IgD-negative memory B cell (primary cell): ENCODE data around the gene COL18A1. TPM values are rescaled to one million over a fixed set of nuclear protein-coding genes. Genes with fewer than 3 reads are reported as not detected.
"Not testable (repeated sequence)": the region's sequence is repeated elsewhere in the genome, so short reads cannot be mapped to it uniquely, and the experiment has no call there.

ENCODE experiments used
- H3K27ac Mint-ChIP-seq, 3 donors: one replicate each; pipeline ENCODE4 v1.8.0; 2020 to 2022; ENCODE audit warnings: mild to moderate bottlenecking in 3 of 3, mixed read lengths in 3 of 3, moderate library complexity in 1 of 3
- H3K27me3 Mint-ChIP-seq: one replicate; pipeline ENCODE4 v1.8.0; 2021; ENCODE audit warnings: mixed read lengths
- H3K36me3 Mint-ChIP-seq: one replicate; pipeline ENCODE4 v1.8.0; 2020; ENCODE audit warnings: mild to moderate bottlenecking, mixed read lengths
- H3K4me1 Mint-ChIP-seq, 3 donors: one replicate each; pipeline ENCODE4 v1.8.0; 2020 to 2022; ENCODE audit warnings: mixed read lengths in 3 of 3, mild to moderate bottlenecking in 1 of 3
- H3K4me3 Mint-ChIP-seq, 4 donors: one replicate each; pipeline ENCODE4 v1.8.0; 2020 to 2022; ENCODE audit warnings: mild to moderate bottlenecking in 4 of 4, mixed read lengths in 4 of 4, moderate library complexity in 3 of 4
- H3K9me3 Mint-ChIP-seq, 3 donors: one replicate each; pipeline ENCODE4 v1.8.0; 2020 to 2021; ENCODE audit warnings: mixed read lengths in 3 of 3, mild to moderate bottlenecking in 1 of 3
- polyA plus RNA-seq: library from polyadenylated mRNA; unstranded; fragments of 300-500 nt; fragmentation: Illumina TruSeq; gene quantifications from one replicate; pipeline ENCODE4 v1.2.3, GENCODE V29; 2021

The COL18A1 gene
- polyA plus RNA-seq, 1 donor from 2014 or later = 4.0 TPM

GRCh38 chr21:45494851-45495680, 90.1 kb downstream of the COL18A1 start:
- Mint-ChIP-seq H3K27me3 (no peaks in the 10 kb centered on the region), H3K36me3 (peaks cover 3% of the 10 kb centered on the region), H3K4me3 (no peak overlapping the region), H3K4me1 (peaks cover 0 to 2% (median 0%) of the 10 kb centered on the region in 3 donors), H3K9me3 (no peaks in the 10 kb centered on the region), H3K27ac (no peak overlapping the region)

DNA sequence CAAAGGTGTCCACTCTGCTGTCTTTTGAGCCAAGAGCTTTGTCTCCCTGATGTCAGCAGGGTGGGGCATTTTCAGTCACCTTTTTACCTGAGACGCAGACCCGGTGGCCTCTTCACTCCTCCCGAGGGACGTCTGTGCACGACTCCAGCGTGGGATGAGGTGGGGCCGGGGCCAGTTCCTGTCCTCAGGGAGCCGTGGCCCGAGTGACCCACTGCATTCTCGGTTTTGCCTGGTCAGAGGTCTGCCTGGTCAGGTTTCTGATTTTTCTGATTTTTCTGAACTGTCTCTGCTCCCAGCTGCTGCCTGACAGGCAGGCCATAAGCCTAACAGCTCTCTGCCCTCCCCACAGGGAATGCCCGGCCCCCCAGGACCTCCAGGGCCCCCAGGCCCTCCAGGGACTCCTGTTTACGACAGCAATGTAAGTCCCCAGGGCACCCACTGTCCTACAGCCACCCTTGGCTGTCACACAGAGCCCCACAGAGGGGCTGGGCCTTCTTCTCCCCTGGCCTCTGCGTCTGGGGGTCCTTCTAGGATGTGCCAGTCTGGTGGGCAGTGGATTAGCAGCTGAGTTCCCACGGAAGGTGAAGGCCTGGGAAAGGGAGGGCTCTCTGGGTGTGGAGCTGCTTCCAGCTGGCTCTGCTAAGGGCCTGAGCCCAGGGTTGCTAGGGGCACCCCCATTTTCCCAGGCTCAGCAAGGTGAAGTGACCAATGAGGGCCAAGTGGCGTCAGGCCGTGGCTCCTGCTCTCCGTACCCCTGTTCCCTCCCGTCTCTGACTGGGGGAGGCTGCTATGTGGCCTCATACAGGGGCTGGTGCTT, 91.4 kb downstream of the COL18A1 start:
- Mint-ChIP-seq H3K9me3 (no peaks in the 10 kb centered on the region), H3K27ac (no peak overlapping the region), H3K4me3 (no peak overlapping the region), H3K36me3 (peaks cover 3% of the 10 kb centered on the region), H3K4me1 (peaks cover 0 to 2% (median 0%) of the 10 kb centered on the region in 3 donors), H3K27me3 (no peaks in the 10 kb centered on the region)

DNA sequence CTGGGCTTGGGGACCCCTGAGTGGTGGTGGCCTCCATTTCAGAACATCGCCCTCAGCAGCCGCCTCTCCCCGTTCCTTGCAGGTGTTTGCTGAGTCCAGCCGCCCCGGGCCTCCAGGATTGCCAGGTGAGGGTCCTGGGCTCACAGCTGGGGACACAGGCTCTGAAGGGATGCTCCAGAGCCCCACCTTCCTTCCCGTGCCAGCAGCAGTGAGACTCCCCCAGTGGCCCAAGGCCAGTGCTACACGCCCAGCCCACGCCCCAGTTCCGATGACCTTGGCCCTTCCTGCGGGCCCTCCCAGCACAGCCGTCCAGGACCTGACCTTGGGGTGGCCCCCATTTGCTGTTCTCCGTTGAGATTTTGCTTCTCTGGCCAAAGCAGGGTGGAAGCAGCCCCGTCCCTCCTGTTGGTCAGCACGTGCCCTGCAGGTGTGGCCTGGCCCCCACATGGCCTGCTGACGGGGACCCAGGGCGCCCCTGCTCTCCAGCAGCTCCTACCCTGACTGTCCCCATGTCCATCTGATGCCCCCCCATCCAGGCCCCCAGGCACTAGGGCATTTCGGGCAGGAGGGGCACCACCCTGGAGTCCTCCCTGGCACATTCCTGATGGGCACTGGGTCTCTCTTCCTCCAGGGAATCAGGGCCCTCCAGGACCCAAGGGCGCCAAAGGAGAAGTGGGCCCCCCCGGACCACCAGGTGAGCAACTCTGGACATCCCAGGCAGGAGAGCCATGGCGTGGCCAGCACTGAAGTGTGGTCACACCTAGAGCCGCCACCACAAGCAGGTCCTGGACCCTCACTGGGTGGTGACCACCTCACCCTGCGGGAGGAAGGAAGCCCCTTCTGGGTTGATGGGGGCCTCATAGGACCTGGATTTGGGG, 92.2 kb downstream of the COL18A1 start:
- peaks cover 3% of the 10 kb centered on the region for H3K36me3 Mint-ChIP-seq
- no peaks in the 10 kb centered on the region for H3K9me3 Mint-ChIP-seq
- peaks cover 0 to 2% (median 0%) of the 10 kb centered on the region in 3 donors for H3K4me1 Mint-ChIP-seq
- no peak overlapping the region for H3K4me3 Mint-ChIP-seq
- H3K27ac Mint-ChIP-seq = no peak overlapping the region
- no peaks in the 10 kb centered on the region for H3K27me3 Mint-ChIP-seq

DNA sequence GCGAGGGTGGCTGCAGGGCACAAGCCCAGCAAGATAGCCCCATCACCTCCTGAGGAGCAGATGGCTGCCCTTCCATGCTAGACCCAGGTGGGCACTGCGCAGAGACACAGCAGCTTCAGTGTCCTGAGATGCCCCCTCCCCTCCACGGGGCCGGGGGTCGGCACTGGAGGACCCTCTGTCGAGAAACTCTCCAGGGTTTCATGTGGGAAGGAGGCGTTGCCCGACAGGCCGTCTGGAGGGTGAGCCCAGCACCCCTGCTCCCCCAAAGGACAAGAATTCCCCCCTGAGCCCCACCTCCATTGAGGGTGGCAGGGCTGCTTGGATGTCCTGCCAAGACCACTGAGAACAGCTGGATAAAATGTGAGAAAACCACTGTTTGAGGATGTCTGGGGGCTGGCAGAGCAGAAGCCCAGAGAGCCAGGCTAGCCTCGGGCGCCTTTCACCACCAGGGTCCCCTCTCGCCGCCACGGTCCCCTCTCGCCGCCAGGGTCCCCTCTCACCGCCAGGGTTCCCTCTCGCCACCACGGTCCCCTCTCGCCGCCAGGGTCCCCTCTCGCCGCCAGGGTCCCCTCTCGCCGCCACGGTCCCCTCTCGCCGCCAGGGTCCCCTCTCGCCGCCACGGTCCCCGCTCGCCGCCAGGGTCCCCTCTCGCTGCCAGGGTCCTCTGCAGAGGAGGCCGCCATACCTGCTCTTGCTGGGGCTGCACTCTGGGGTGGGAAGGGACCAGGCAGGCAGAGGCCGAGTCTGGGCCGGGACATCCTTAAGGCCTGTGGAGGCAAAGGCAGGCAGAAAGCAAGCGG, 93.1 kb downstream of the COL18A1 start:
- H3K4me3 Mint-ChIP-seq = no peak overlapping the region
- H3K4me1 Mint-ChIP-seq = peaks cover 0 to 2% (median 0%) of the 10 kb centered on the region in 3 donors
- peaks cover 0 to under 1% (median under 1%) of the 10 kb centered on the region in 3 donors for H3K9me3 Mint-ChIP-seq
- peaks cover 3% of the 10 kb centered on the region for H3K36me3 Mint-ChIP-seq
- no peaks in the 10 kb centered on the region for H3K27me3 Mint-ChIP-seq
- no peak overlapping the region for H3K27ac Mint-ChIP-seq

GRCh38 chr21:45498646-45499000, 93.7 kb downstream of the COL18A1 start:
- peaks cover 0 to 2% (median 0%) of the 10 kb centered on the region in 3 donors for H3K4me1 Mint-ChIP-seq
- no peaks in the 10 kb centered on the region for H3K27me3 Mint-ChIP-seq
- no peak overlapping the region for H3K27ac Mint-ChIP-seq
- peaks cover 3% of the 10 kb centered on the region for H3K36me3 Mint-ChIP-seq
- H3K4me3 Mint-ChIP-seq = no peak overlapping the region
- H3K9me3 Mint-ChIP-seq = peaks cover 0 to 2% (median 1%) of the 10 kb centered on the region in 3 donors

DNA sequence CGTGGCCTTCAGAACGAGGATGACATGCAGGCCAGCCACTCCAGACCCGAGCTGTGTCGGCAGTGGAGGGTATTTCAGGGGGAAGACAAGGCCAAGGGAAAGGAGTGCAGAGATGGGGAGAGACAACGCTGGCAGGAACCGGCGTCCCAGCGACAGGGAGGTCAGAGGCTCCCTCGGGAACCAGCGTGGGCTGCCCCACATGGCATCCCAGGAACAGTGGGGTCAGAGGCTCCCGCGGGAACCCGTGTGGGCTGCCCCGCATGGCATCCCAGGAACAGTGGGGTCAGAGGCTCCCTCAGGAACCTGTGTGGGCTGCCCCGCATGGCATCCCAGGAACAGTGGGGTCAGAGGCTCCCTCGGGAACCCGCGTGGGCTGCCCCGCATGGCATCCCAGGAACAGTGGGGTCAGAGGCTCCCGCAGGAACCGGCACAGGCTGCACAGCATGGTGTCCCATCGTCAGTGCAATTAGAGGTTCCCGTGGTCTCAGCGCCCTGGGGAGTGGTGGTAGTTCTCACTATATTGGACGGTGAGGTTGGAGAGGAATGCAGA, 94.3 kb downstream of the COL18A1 start:
- H3K36me3 Mint-ChIP-seq = peaks cover 3% of the 10 kb centered on the region
- peaks cover 0 to 2% (median 0%) of the 10 kb centered on the region in 3 donors for H3K4me1 Mint-ChIP-seq
- H3K27me3 Mint-ChIP-seq = no peaks in the 10 kb centered on the region
- peaks cover 0 to 2% (median 1%) of the 10 kb centered on the region in 3 donors for H3K9me3 Mint-ChIP-seq
- H3K27ac Mint-ChIP-seq = peak overlapping the region in 1 of 3 donors; percentile 78
- no peak overlapping the region for H3K4me3 Mint-ChIP-seq

DNA sequence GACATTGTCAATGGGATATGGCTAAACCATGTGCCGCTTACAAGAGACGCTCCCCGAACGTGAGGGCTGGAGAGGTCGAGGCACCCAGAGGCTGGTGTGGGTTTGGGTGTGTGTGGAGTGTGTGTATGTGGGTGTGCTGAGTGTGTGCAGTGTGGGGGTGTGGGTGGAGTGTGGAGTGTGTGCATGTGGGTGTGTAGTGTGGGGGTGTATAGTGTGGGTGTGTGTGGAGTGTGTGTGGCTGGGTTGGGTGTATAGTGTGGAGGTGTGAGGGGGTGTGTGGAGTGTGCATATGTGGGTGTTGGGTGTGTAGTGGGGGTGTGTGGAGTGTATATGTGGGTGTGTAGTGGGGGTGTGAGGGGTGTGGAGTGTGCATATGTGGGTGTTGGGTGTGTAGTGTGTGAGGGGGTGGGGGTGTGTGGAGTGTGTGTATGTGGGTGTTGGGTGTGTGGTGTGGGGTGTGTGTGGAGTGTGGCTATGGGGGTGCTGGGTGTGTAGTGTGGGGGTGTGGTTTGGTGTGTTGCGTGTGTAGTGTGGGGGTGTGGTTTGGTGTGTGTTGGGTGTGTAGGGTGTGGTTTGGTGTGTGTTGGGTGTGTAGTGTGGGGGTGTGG, 95.1 kb downstream of the COL18A1 start:
- Mint-ChIP-seq H3K27ac (no peak overlapping the region), H3K9me3 (peaks cover 0 to 2% (median 1%) of the 10 kb centered on the region in 3 donors), H3K4me1 (peaks cover 0 to 2% (median 0%) of the 10 kb centered on the region in 3 donors), H3K27me3 (no peaks in the 10 kb centered on the region), H3K36me3 (peaks cover 3% of the 10 kb centered on the region), H3K4me3 (no peak overlapping the region)

GRCh38 chr21:45501081-45502005, 96.4 kb downstream of the COL18A1 start:
- not testable (repeated sequence) for H3K27ac Mint-ChIP-seq, H3K36me3 Mint-ChIP-seq, H3K4me1 Mint-ChIP-seq, H3K9me3 Mint-ChIP-seq, H3K27me3 Mint-ChIP-seq
- H3K4me3 Mint-ChIP-seq = peak overlapping the region in 1 of 4 donors; percentile 3

DNA sequence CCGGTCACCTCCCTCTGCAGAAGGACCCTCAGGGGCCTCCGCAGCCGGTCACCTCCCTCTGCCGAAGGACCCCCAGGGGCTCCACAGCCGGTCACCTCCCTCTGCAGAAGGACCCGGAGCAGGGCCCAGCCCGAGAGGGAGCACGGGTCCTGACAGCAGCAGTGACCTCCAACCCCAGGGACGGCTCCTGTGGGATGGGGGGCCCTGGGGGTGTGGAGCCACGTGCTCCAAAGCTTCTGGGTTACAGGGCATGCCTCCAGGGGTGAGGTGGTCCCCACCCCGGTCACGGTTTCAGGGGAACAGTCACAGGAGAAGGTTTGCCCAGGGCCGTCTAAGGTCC, 97.0 kb downstream of the COL18A1 start:
- Mint-ChIP-seq H3K4me3 (no peak overlapping the region), H3K4me1 (peaks cover 0 to 3% (median 0%) of the 10 kb centered on the region in 3 donors), H3K27ac (no peak overlapping the region), H3K9me3 (peaks cover 0 to 2% (median 1%) of the 10 kb centered on the region in 3 donors), H3K27me3 (no peaks in the 10 kb centered on the region), H3K36me3 (no peaks in the 10 kb centered on the region)

- Mint-ChIP-seq H3K4me1 (peaks cover 0 to 3% (median 0%) of the 10 kb centered on the region in 3 donors), H3K4me3 (peak overlapping the region in 1 of 4 donors; percentile 46), H3K27ac (peak overlapping the region in 1 of 3 donors; percentile 18), H3K36me3 (no peaks in the 10 kb centered on the region), H3K27me3 (no peaks in the 10 kb centered on the region), H3K9me3 (peaks cover 0 to 2% (median 1%) of the 10 kb centered on the region in 3 donors)
Observed at GRCh38 chr21:45502600-45502999, 97.6 kb downstream of the COL18A1 start.

GRCh38 chr21:45503226-45503625, 98.3 kb downstream of the COL18A1 start:
- not testable (repeated sequence) for H3K4me3 Mint-ChIP-seq, H3K4me1 Mint-ChIP-seq, H3K36me3 Mint-ChIP-seq, H3K27me3 Mint-ChIP-seq, H3K9me3 Mint-ChIP-seq
- peak overlapping the region in 2 of 3 donors; percentile 18 to 67 for H3K27ac Mint-ChIP-seq

- Mint-ChIP-seq H3K27ac (no peak overlapping the region), H3K27me3 (no peaks in the 10 kb centered on the region), H3K9me3 (peaks cover 0 to 2% (median 1%) of the 10 kb centered on the region in 3 donors), H3K36me3 (no peaks in the 10 kb centered on the region), H3K4me1 (peaks cover 0 to 3% (median 0%) of the 10 kb centered on the region in 3 donors), H3K4me3 (no peak overlapping the region)
Observed at GRCh38 chr21:45504021-45504515, 99.1 kb downstream of the COL18A1 start.
